Pancreas (tissue), 10 donors: ENCODE data around the gene ZNF280A. TPM values are rescaled to one million over a fixed set of nuclear protein-coding genes. Genes with fewer than 3 reads are reported as not detected.

Experiments used
- ATAC-seq, 4 donors: fragments of 200-7000 bp; cut with Tn5 transposase; one replicate each; pipeline versions ENCODE4 v1.8.0 to v1.9.1; 2020; ENCODE audit warnings: mild to moderate bottlenecking in 4 of 4, moderate library complexity in 4 of 4
- DNase-seq, 6 donors: peaks; one replicate each; pipeline ENCODE4 v3.0.0-alpha.2; 2020
- FAIRE-seq: peaks from 2 replicates; lab custom pipeline; 2012; peaks lifted over from hg19 to GRCh38; lab: Jason Lieb, UNC
- H3K27ac ChIP-seq, 4 donors: fragments of 200-600 bp; sonication (generic); 1 replicate in 3 of 4; 2 replicates in 1 of 4; pipeline versions ENCODE4 v1.5.0 to v1.8.0; 2020
- H3K27me3 ChIP-seq, 4 donors: fragments of 200-600 bp; one replicate each; pipeline ENCODE4 v1.8.0; 2021
- H3K36me3 ChIP-seq, 3 donors: fragments of 200-600 bp; sonication (generic) in 1 of 3; one replicate each; pipeline versions ENCODE4 v1.5.0 to v1.8.0; 2020 to 2021
- H3K4me1 ChIP-seq, 3 donors: fragments of 200-600 bp; one replicate each; pipeline ENCODE4 v1.8.0; 2021
- H3K4me3 ChIP-seq, 4 donors: fragments of 200-600 bp; sonication (generic) in 2 of 4; one replicate each; pipeline versions ENCODE4 v1.5.0 to v1.8.0; 2020 to 2021
- H3K9me3 ChIP-seq, 4 donors: fragments of 200-600 bp; one replicate each; pipeline ENCODE4 v1.8.0; 2021
- CTCF ChIP-seq, 4 donors: fragments of 200-600 bp; sonication (generic) in 3 of 4; IDR thresholded peaks; one replicate each; pipeline versions ENCODE4 v1.5.0 to v1.8.0; 2021; ENCODE audit warnings: antibody characterized with exemption in 4 of 4
- WGBS, 2 donors: extraction: QIAGEN DNeasy Blood & Tissue Kit; methylation state at CpG; one replicate each; pipeline ENCODE4 v1.1.7; 2013; 5-methylcytosine and 5-hydroxymethylcytosine counted together
- intact Hi-C, 3 donors: fragments of 100-400 bp; cut with DNase I; formaldehyde crosslinking; loops; one replicate each; pipeline versions ENCODE4 v1.11.1 to v1.14.2; 2022
- polyA plus RNA-seq, 2 donors: library from polyadenylated mRNA; stranded (reverse); fragments of 200-250 nt; gene quantifications; one replicate each; pipeline ENCODE4 v1.2.3, GENCODE V29; 2013
- total RNA-seq, 6 donors: library from RNA; stranded (reverse); fragmentation: NEBNext Ultra II Directional in 4 of 6; extraction: Animal tissue kit (Norgen Biotek cat#: 25700) in 4 of 6; gene quantifications; one replicate each; pipeline versions ENCODE4 v1.2.1 to v1.2.4, GENCODE V29; 2021 to 2023
- donor health status: healthy with polysubstance abuse.
- donor health status: DM: no; HTN: no; CAD: no; lungs with moderate emphysema.
- donor health status: DM: no; HTN: no; CAD: no.
- donor health status: control.
- donor health status: control.
- donor health status: Bipolar disorder and iron deficiency.
- donor health status: DM: yes; HTN: yes; CAD: no.
- donor health status: DM: no; HTN: no; CAD: no.
- donor health status: DM: no; HTN: no; CAD: no.
- donor health status: DM: yes; HTN: yes; CAD: no.

ZNF280A gene
- total and polyA plus RNA-seq, 8 donors, result not detected

- Histone ChIP-seq H3K36me3 (peaks cover 0 to 10% (median 0%) of the 10 kb centered on the region in 3 donors), H3K27me3 (no peaks in the 10 kb centered on the region), H3K27ac (no peak overlapping the region), H3K4me3 (no peak overlapping the region), H3K4me1 (no peaks in the 10 kb centered on the region), H3K9me3 (no peaks in the 10 kb centered on the region)
- no peak for TF ChIP-seq CTCF (IDR thresholded peaks at IDR 0.05)
- ATAC-seq (no peak), DNase-seq (no peak), FAIRE-seq (no peak)
- 89 to 91% methylated on average over 5 of the region's 5 CpGs for WGBS, 2 donors
- intact Hi-C loops, result no loop called here
These were observed 31.3 kb downstream of the ZNF280A start for GRCh38 chr22:22488736-22489135.

GRCh38 chr22:22487869-22488597 lies 32.0 kb downstream of the ZNF280A start:
- no peak for FAIRE-seq
- Histone ChIP-seq H3K36me3 (peaks cover 0 to 10% (median 0%) of the 10 kb centered on the region in 3 donors), H3K4me3 (no peak overlapping the region), H3K9me3 (no peaks in the 10 kb centered on the region), H3K27me3 (no peaks in the 10 kb centered on the region), H3K27ac (no peak overlapping the region), H3K4me1 (no peaks in the 10 kb centered on the region)
- ATAC-seq, result no peak
- TF ChIP-seq CTCF (IDR thresholded peaks at IDR 0.05), result no peak
- no peak for DNase-seq
- intact Hi-C loops, result no loop called here
- WGBS, 2 donors, result 91 to 92% methylated on average over 12 of the region's 12 CpGs

GRCh38 chr22:22487059-22487458 lies 33.0 kb downstream of the ZNF280A start:
- Histone ChIP-seq H3K27ac (no peak overlapping the region), H3K9me3 (no peaks in the 10 kb centered on the region), H3K36me3 (peaks cover 0 to 10% (median 0%) of the 10 kb centered on the region in 3 donors), H3K4me1 (no peaks in the 10 kb centered on the region), H3K27me3 (no peaks in the 10 kb centered on the region), H3K4me3 (no peak overlapping the region)
- DNase-seq (no peak), FAIRE-seq (no peak), ATAC-seq (no peak)
- intact Hi-C loops, result no loop called here
- 94 to 98% methylated on average over 6 of the region's 6 CpGs for WGBS, 2 donors
- no peak for TF ChIP-seq CTCF (IDR thresholded peaks at IDR 0.05)

GRCh38 chr22:22486132-22486899 lies 33.8 kb downstream of the ZNF280A start:
- 95 to 96% methylated on average over 4 of the region's 4 CpGs for WGBS, 2 donors
- no peak for DNase-seq
- Histone ChIP-seq H3K36me3 (peaks cover 0 to 10% (median 0%) of the 10 kb centered on the region in 3 donors), H3K4me3 (no peak overlapping the region), H3K4me1 (no peaks in the 10 kb centered on the region), H3K9me3 (no peaks in the 10 kb centered on the region), H3K27me3 (no peaks in the 10 kb centered on the region), H3K27ac (no peak overlapping the region)
- intact Hi-C loops, result no loop called here
- no peak for ATAC-seq
- FAIRE-seq, result no peak
- no peak for TF ChIP-seq CTCF (IDR thresholded peaks at IDR 0.05)
